Measurements from ENCODE around the gene BOK. TPM values are rescaled to one million over a fixed set of nuclear protein-coding genes. Genes with fewer than 3 reads are reported as not detected.
A peak's percentile ranks its signal among the peaks of the same experiment; 100 is the strongest.

BOK gene
- total RNA-seq, 1 donor, result 15.3 TPM

DNA sequence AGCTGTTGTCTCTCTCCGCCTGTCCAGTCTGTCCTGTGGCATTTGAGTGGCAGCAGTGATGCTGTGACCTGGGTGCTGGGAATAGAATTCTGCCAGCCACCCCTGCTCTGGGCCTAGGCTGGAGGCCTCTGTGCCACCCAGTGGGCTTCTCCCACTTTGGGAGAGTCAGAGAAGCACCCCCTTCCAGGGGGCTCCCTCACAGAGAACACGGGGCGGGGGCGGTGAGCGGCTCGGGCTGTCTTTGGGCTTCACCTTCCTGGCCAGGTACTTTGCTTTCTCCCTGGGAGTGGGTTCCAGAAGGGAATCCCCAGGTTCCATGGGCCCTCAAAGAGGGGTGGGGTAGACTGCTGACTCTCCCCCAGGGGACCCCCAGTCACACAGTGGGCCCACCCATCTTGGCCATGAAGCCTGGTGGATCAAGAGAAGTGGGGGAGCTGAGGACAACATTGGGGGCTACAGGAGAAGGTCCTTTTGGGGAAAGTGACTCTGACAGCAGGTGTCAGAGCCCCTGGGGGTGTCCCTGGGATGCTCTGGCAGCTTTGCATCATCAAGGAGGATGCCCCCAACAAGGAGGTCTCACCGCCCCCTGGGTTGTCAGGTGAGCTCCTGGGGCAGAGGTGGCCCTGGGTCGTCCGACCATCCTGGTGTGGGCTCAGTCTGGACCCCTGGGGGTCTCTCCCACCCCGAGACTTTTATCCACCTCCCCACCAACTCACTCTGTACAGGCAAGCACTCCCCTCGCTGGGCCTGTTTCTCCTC is 18.8 kb upstream of the BOK start:
- H3K4me3 ChIP-seq (ENCODE audit: low read depth, low read length), result no peak overlapping the region
- TF ChIP-seq, protein P1, sequence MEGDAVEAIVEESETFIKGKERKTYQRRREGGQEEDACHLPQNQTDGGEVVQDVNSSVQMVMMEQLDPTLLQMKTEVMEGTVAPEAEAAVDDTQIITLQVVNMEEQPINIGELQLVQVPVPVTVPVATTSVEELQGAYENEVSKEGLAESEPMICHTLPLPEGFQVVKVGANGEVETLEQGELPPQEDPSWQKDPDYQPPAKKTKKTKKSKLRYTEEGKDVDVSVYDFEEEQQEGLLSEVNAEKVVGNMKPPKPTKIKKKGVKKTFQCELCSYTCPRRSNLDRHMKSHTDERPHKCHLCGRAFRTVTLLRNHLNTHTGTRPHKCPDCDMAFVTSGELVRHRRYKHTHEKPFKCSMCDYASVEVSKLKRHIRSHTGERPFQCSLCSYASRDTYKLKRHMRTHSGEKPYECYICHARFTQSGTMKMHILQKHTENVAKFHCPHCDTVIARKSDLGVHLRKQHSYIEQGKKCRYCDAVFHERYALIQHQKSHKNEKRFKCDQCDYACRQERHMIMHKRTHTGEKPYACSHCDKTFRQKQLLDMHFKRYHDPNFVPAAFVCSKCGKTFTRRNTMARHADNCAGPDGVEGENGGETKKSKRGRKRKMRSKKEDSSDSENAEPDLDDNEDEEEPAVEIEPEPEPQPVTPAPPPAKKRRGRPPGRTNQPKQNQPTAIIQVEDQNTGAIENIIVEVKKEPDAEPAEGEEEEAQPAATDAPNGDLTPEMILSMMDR (IDR thresholded peaks at IDR 0.05; ENCODE audit: insufficient read depth, low read length), result no peak
- no peak for DNase-seq (ENCODE audit: low read depth)

- DNase-seq (ENCODE audit: low read depth), result no peak
- TF ChIP-seq, protein P1 (IDR thresholded peaks at IDR 0.05; ENCODE audit: insufficient read depth, low read length), result no peak
Measured at GRCh38 chr2:241540401-241540770, 18.2 kb upstream of the BOK start.

GRCh38 chr2:241540771-241541561 is 17.6 kb upstream of the BOK start:
- peak overlapping the region; percentile 54 for H3K4me3 ChIP-seq (ENCODE audit: low read depth, low read length)
- TF ChIP-seq, protein P1 (IDR thresholded peaks at IDR 0.05; ENCODE audit: insufficient read depth, low read length), result no peak
- peak; percentile 54 for DNase-seq (ENCODE audit: low read depth)

More at GRCh38 chr2:241540401-241540770, 18.2 kb upstream of the BOK start:
- no peak overlapping the region for H3K4me3 ChIP-seq (ENCODE audit: low read depth, low read length)

DNA sequence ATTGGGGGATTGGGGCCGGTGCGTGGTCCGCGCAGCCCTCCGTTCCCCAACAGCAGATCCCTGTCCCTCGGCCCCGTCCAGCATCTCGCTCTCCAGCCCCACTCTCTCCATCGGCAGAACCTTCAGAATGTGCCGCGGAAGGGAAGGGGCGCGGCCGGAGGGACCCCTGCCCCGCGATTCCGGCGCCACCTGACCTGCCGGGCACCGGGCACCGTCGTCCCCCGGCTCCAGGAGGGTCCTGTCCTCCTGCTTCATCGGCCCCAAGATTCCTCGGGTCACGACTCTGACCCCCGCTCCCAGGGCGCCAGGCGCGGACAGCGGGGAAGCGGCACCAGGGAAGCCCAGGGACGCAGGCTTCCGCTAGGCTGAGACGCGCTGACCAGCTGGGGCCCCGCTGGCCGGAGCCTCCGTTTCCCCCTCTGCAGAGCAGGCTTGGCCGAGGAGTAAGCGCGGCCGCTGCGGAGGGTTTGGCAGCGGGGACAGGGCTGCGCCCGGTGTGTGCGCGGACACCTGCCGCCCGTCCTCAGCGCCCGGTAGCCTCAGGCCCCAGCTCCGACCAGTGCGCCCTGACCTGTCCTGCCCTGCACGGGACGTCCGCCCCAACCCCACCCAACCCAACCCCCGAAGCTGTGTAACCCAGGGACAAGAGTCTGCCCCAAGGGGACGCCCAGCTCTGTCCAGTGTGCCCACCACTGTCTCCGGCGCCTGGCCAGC is 16.8 kb upstream of the BOK start:
- H3K4me3 ChIP-seq (ENCODE audit: low read depth, low read length), result peak overlapping the region; percentile 42
- TF ChIP-seq, protein P1 (IDR thresholded peaks at IDR 0.05; ENCODE audit: insufficient read depth, low read length), result no peak
- DNase-seq (ENCODE audit: low read depth), result no peak

DNA sequence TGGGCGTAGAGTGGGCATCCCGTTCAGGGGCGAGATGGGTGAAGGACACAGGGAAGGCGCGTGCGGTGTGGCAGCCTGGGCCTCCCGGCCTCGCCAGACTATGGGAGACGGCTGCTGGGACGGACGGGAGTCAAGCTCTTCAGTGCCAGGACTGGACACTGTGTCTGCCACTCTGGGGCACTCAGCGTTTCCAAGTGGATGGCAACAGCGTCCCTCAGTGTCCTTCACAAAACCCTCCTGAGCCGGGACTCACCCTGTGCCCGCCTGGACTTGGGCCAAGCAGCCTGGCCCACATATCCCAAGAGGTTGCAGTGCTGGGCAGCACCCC is 16.3 kb upstream of the BOK start:
- DNase-seq (ENCODE audit: low read depth), result no peak
- TF ChIP-seq, protein P1 (IDR thresholded peaks at IDR 0.05; ENCODE audit: insufficient read depth, low read length), result no peak
- no peak overlapping the region for H3K4me3 ChIP-seq (ENCODE audit: low read depth, low read length)

- H3K4me3 ChIP-seq (ENCODE audit: low read depth, low read length), result no peak overlapping the region
- peak; percentile 39 for DNase-seq (ENCODE audit: low read depth)
- TF ChIP-seq, protein P1 (IDR thresholded peaks at IDR 0.05; ENCODE audit: insufficient read depth, low read length), result no peak
Measured at GRCh38 chr2:241545106-241545505, 13.4 kb upstream of the BOK start.

All from fibroblast of the aortic adventitia (primary cell).